CD4-positive, alpha-beta T cell treated with Interleukin-21 for 1 hour (primary cell): ENCODE results near the gene RAB43.
"Not testable (repeated sequence)": the region's sequence is repeated elsewhere in the genome, so short reads cannot be mapped to it uniquely, and the experiment has no call there.

Source experiments
- DNase-seq: peaks from one replicate; pipeline ENCODE4 v3.0.0-alpha.2; 2020

RAB43 gene

DNA sequence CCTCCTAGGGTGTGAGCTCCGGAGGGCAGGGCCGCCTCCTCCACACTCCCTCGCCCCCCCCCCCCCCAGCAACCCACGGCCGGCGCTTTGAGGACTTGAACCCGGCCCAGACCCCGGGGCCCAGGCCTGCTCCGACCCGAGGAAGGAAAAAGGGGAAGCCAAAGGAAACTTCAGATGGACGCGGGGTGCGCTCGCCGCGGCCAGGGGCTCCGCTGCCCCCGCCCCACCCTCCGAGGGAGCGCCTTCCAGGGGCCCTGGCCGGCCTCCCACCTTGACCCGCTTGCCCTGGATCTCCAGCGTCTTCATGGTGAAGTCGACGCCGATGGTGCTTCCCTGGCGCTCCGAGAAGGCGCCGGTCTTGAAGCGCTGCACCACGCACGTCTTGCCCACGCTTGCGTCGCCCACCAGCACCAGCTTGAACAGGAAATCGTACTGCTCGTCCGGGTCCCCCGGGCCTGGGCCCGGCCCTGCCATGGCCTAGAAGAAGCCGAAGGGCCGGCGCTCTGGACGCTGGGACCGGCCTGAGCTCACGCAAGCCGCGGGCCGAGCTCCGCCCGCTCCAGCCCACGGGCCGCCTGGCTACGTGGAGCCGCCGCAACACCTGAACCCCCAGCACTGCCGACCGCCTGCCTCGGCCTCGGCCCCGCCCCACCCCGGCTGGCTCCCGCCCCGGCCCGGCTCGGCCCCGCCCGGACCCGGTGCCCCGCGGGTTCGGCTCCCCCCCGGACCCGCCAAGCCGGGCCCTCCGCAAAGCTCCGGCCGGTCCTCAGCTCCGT is 400 bp downstream of the RAB43 start:
- DNase-seq = no peak

DNA sequence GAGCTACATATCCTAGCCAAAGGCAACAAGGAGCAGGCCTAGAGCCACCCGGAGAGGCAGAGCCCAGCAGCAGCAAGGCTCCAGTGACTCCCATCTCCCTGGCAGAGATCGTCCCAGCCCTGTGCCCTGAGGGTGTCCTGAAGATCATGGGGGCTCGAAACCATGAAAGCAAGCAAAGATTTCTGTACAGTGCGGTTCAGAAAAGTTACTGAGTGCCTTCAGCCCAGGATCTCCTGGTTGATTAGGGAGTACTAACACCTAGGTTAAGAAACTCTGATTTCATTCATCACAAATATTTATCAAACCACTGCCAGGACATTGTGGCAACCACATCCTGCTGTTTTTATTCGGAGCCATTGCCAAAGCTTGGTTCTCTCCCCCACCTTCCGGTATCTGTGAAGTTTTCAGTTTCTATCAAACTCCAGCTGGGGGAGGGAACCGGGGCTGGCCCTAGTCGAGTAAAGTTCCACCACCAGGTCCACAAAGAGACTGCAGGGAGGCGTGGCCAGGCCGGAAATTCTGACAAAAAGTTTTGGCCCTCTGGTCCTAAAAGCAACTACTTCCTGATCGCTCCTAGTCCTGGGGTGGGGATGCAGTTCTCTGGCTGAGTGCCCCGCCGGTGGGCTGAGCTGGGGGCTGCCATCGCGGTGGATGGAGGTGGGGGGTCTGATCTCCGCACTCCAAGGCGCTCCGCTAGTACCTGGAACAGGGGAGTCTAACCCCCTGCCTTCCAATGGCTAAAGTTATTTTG is 1.2 kb downstream of the RAB43 start:
- DNase-seq = peak; percentile 94

- DNase-seq = peak; percentile 15
These were observed 2.1 kb downstream of the RAB43 start for GRCh38 chr3:129119365-129120100.

DNA sequence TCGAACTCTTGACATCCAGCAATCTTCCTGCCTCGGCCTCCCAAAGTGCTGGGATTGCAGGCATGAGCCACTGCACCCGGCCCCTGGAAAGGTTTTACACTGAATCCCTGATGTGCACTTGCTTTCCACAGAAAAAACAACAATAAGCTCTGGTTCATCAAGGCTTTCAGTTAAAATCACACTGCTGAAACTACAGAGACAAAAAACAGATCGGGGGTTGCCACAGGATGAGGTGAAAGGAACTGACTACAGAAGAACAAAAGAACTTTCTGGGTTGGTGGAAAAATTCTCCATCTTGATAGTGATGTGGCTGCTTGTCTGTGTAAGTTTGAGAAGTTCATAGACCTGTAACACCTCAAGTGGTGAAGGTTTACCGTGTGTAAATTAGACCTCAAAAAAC is 2.9 kb downstream of the RAB43 start:
- DNase-seq = peak; percentile 83

DNA sequence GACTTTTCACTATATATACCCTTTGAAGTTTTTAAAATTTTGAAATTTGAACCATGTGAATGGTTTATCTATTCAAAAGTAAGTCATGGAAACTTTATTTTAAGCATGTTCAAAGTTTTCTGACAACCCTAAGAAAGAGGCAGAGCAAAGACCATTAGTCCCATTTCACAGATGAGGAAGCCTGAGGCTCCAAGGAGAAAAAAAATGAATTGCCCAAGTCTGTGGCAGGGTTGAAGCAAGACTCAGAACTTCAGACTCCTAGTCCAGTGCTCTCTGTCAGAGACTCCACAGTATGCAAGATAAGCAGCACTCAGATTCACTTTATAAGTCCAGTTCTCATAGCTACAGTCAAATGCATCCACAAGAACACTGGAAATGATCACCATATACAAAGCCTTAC is 4.5 kb downstream of the RAB43 start:
- DNase-seq = no peak

- peak; percentile 14 for DNase-seq
These were observed 5.1 kb downstream of the RAB43 start for GRCh38 chr3:129116482-129116946.

- no peak for DNase-seq
These were observed 7.1 kb downstream of the RAB43 start for GRCh38 chr3:129114455-129114854.

DNA sequence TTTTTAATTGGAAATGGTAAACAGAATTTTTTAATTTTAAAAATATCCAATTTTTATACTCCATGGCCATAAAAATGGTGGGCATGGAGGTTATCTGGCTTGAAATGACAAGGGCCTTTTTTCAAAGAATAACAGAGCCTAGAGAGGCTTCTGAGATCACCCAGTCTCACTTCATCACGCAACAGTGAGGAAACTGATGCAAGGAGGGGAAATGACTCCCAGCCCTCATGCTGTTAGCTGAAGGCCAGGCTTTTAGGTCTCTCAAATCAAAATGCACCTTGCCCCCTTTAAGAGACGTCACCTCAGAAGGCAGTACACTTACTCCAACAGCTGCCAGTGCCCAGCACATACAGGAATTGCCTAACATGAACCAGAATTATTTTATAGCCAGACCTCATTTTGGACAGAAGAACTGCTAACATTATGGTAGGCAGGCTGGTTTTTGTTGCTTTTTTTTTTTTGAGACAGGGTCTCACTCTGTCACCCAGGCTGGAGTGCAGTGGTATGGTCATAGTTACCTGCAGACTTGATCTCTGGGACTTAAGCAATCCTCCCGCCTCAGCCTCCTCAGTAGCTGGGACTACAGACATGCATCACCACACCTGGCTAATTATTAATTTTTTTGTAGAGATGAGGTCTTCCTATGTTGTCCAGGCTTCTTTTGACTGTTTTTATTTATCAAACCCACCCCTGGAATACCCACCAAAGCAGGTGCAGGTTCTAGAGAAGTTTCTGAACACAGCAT is 9.1 kb downstream of the RAB43 start:
- DNase-seq = no peak

DNA sequence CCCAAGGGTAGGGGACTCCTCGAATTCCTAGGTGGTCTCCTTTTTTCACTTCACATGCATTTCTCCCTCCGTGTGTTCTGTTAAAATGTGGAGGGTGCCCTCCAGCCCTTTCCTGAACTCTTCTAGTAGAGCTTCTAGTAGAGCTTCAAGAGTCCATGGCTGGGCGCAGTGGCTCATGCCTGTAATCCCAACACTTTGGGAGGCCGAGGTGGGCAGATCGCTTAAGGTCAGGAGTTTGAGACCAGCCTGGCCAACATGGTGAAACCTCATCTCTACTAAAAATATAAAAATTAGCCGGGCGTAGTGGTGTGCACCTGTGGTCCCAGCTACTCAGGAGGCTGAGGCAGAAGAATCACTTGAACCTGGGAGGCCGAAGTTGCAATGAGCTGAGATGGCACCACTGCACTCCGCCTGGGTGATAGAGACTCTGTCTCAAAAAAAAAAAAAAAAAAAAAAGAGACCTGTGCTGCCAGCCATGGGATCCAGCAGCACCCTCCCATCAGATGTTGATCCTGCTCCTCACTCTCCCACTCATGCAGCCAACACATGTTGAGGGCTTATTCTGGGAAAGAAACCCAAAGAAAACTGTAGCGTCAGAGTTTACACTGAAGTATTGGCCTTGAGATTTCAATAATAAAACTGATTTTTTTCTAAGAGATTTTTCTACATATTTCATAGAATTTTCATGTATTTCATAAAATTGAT is 10.4 kb downstream of the RAB43 start:
- DNase-seq = not testable (repeated sequence)

- DNase-seq = no peak
These were observed 13.8 kb downstream of the RAB43 start for GRCh38 chr3:129107793-129108192.

DNA sequence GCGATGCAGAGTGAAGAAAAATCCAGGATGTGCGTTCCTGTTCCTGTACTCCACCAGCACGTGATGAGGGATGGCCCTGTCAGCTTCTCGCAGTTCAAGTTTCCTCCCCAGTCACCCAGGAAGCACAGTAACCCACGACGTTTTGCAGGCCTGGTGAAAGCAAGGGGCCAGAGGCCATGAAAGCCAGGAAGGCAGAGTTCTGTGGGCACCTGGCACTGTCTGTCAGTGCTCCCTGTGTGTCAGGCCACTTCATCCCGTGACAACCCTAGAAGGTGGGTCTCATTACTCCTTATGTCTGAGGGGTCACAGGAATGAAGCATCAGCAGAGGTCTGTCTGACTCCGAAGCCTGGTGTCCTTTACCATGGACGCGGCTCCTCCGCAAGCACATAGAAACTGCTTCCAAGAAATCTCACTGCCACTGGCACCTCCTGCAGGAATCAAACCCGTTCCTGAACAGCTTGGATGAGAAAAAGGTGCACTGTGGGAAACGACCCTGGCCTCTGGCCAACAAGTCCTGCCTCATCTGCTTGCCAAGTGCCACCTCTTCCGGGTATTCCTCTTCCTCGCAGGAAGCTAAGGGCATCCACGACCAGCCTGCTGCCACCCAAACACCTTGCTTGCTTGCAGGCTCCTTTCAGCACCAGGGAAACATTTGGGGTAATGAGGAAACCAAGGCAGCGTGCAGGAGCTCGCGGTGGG is 14.6 kb downstream of the RAB43 start:
- DNase-seq = no peak

DNA sequence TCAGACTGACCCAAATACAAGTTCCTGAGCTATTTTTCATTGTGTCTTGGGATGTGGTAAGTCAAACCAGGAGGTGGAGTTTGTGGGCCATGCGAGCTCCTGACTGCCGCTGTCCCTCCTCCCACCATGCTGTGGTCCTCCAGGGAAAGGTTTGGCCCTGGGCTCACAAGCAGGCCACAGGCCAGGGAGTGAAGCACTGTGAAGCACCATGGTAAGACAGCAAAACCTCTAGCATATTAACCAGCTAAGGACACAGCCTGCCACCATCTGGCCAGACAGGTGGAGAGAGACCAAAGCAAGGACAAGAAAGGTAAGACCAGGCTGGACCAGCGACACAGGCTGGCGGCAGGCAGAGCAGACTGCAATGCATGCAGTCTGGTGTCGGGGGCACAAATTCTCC is 15.3 kb downstream of the RAB43 start:
- no peak for DNase-seq

- DNase-seq = no peak
These were observed 15.7 kb downstream of the RAB43 start for GRCh38 chr3:129105862-129106261.

DNA sequence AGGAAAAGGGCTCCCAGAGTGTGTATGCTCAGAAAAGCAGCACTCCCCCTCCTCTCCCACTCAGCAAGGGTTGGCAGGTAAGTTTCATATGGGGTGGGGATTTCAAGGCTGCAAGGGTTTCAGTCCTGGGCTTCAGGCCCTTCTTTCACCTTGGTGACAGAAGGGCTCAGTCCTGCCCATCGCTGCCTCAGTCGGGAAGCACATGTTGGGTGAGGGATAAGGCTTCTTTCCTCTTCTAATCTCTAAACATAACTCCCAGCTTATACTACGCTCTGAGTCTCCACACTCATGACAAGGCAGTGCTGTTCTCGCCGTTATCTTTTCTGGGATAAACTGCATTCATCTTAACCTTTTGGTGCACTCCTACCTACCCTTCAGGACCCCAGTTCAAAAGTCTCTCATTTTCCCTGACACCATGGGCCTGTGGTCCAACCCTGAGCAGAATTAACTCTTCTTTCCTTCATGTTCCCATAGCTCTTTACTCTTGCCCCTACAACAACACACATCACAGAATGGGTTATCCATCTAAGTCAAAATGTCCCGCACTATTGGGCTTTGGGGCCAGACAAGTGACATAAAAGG is 17.0 kb downstream of the RAB43 start:
- DNase-seq = no peak

- no peak for DNase-seq
These were observed 17.6 kb downstream of the RAB43 start for GRCh38 chr3:129104051-129104450.

DNA sequence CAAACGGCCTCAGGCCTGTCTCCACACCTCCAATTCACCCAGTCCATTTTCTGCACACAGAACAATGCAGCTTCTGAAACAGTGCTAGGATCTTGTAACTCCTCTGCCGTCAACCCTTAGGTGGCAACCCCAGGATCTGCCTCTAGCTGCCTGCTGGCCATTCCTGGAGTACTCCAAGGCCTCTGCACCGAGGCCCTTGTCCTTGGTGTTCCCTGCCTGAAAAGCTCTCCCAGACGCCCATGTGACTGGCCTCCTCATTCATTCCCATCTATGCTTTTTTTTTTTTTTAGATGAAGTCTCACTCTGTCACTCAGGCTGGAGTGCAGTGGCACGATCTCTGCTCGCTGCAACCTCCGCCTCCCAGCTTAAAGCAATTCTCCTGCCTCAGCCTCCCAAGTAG is 18.3 kb downstream of the RAB43 start:
- DNase-seq = no peak

DNA sequence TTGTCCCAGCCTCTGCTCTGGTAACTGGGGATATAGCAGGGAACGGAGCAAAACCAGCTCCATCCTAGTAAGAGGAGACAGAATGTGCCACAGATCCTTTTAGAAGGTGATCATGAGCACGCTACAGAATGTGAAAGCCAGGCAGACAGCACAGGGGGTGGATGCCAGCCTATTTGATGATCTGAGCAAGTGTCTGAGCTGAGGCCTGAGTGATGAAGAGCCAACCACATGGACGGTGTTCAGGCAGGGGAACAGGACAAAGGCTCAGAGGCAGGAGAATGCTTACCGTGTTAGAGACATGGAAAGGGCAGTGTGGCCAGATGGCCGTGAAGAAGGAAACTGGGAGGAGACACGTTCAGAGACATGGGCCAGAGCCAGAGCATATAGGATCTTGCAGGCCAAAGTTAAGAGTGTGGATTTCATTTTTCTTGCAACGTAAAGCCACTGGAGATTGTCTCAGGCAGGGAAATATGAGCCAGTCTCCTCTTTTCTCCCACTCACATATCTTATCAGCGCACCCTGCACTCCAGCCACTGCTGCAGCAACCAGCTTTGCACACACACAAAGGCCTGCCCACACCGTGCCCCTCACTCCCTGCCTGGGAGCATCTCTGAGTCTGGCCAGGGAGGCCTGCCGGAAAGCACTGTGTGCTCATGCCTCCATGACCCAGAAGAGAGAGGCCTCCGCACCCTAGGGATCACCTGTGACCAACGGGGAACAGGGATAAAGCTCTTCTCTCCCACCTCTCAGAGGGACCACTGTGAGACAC is 20.1 kb downstream of the RAB43 start:
- DNase-seq = no peak

GRCh38 chr3:129100274-129100673 is 21.3 kb downstream of the RAB43 start:
- DNase-seq = no peak

- DNase-seq = no peak
These were observed 26.3 kb downstream of the RAB43 start for GRCh38 chr3:129095285-129095684.

DNA sequence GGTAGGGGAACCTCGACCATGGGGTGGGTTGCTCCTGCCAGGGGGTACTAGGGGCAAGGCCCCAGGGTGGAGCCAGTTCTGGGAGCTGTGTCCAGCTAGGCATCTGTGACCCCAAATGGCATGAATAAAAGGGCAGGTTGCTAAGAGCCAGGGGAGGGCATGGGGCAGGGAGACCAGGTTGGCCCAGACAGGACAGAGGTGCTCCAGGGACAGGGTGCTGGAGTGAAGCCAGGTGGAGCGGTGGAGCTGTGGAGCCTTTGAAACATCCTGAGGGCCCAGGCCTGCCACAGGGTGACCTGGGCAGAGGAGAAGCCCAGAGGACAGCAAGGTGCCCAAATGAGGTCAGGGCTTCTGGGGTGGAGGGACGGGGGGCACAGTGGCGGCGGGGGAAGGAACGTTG is 33.3 kb downstream of the RAB43 start:
- DNase-seq = not testable (repeated sequence)
